Measurements from ENCODE around the gene NRSN2.
"Not testable (repeated sequence)": the region's sequence is repeated elsewhere in the genome, so short reads cannot be mapped to it uniquely, and the experiment has no call there.

Gene NRSN2

GRCh38 chr20:325045-325888 is 21.6 kb upstream of the NRSN2 start, which contains the start of gene SOX12:
Gene SOX12 (plus strand): TSS chr20:325552. CDS start chr20:325925, 373 bp downstream.
- peak; percentile 20 for FAIRE-seq
- DNase-seq (ENCODE audit: low spot score) = peak; percentile 92

- DNase-seq (ENCODE audit: low spot score) (peak; percentile 40), FAIRE-seq (no peak)
Measured at GRCh38 chr20:325889-326644, 20.8 kb upstream of the NRSN2 start.

GRCh38 chr20:326645-327185 is 20.2 kb upstream of the NRSN2 start:
- FAIRE-seq (no peak), DNase-seq (ENCODE audit: low spot score) (peak; percentile 32)

- DNase-seq (ENCODE audit: low spot score) = peak; percentile 92
- FAIRE-seq = no peak
Measured at GRCh38 chr20:327186-328026, 19.5 kb upstream of the NRSN2 start.

- DNase-seq (ENCODE audit: low spot score) (peak; percentile 12), FAIRE-seq (no peak)
Measured at GRCh38 chr20:328027-328974, 18.6 kb upstream of the NRSN2 start.

- no peak for DNase-seq (ENCODE audit: low spot score)
- FAIRE-seq = no peak
Measured at GRCh38 chr20:328975-329695, 17.8 kb upstream of the NRSN2 start.

- FAIRE-seq (no peak), DNase-seq (ENCODE audit: low spot score) (no peak)
Measured at GRCh38 chr20:329851-330232, 17.1 kb upstream of the NRSN2 start.

GRCh38 chr20:330233-331149 is 16.4 kb upstream of the NRSN2 start:
- DNase-seq (ENCODE audit: low spot score) (peak; percentile 67), FAIRE-seq (no peak)

- no peak for DNase-seq (ENCODE audit: low spot score)
- no peak for FAIRE-seq
Measured at GRCh38 chr20:334578-334977, 12.3 kb upstream of the NRSN2 start.

GRCh38 chr20:336040-336439 is 10.9 kb upstream of the NRSN2 start:
- not testable (repeated sequence) for DNase-seq (ENCODE audit: low spot score); FAIRE-seq

GRCh38 chr20:341682-342081 is 5.2 kb upstream of the NRSN2 start:
- FAIRE-seq = peak; percentile 87

GRCh38 chr20:343107-343506 is 3.8 kb upstream of the NRSN2 start:
- no peak for FAIRE-seq
- no peak for DNase-seq (ENCODE audit: low spot score)

More at GRCh38 chr20:341682-342081, 5.2 kb upstream of the NRSN2 start:
- DNase-seq (ENCODE audit: low spot score) = peak; percentile 62

- FAIRE-seq (no peak), DNase-seq (ENCODE audit: low spot score) (no peak)
Measured at GRCh38 chr20:346033-346639, 775 bp upstream of the NRSN2 start.

- DNase-seq (ENCODE audit: low spot score) (no peak), FAIRE-seq (no peak)
Measured at GRCh38 chr20:347317-347639, 367 bp downstream of the NRSN2 start.

GRCh38 chr20:347640-348484 is 951 bp downstream of the NRSN2 start:
- peak; percentile 99 for DNase-seq (ENCODE audit: low spot score)
- FAIRE-seq = peak; percentile 86

GRCh38 chr20:348972-349841 is 2.3 kb downstream of the NRSN2 start:
- no peak for DNase-seq (ENCODE audit: low spot score)
- FAIRE-seq = no peak

All from urothelium cell line (cell line).